COLO668 (cell line): ENCODE measurements around the gene SCN2B.

Experiments
- DNase-seq: peaks from one replicate; lab custom pipeline; 2025; ENCODE audit not compliant: unreplicated experiment; lab: John Stamatoyannopoulos, UW

Gene SCN2B

GRCh38 chr11:118175031-118175992, 1.1 kb downstream of the SCN2B start:
- DNase-seq = no peak

DNA sequence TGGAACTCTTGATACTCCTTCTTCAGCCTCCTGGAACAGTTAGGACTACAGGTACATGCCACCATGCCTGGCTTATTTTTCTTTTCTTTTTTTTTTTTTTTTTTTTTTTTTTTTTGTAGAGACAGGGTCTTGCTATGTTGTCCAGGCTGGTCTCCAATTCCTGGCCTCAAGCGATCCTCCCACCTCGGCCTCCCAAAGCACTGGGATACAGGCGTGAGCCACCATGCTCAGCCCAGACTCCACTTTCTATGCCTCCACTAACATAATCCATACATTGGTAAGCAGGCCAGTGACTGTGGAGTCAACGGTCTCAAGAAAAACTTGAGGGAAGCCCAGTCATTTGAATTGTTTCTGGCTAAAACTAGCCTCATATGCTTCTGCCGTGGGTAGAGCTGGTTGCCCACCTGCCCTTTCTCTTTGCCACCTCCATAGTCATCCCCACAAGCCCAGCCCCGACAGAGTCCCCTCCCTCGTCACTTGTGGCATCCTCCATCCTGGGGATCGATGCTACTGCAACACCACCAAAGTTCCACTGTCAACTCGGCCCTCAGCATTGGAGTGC, 2.4 kb downstream of the SCN2B start:
- no peak for DNase-seq

- DNase-seq = no peak
These were observed 4.1 kb downstream of the SCN2B start for GRCh38 chr11:118172356-118172755.

GRCh38 chr11:118171269-118172062, 5.0 kb downstream of the SCN2B start:
- DNase-seq = peak; percentile 68

GRCh38 chr11:118170882-118171268, 5.6 kb downstream of the SCN2B start:
- peak; percentile 17 for DNase-seq

DNA sequence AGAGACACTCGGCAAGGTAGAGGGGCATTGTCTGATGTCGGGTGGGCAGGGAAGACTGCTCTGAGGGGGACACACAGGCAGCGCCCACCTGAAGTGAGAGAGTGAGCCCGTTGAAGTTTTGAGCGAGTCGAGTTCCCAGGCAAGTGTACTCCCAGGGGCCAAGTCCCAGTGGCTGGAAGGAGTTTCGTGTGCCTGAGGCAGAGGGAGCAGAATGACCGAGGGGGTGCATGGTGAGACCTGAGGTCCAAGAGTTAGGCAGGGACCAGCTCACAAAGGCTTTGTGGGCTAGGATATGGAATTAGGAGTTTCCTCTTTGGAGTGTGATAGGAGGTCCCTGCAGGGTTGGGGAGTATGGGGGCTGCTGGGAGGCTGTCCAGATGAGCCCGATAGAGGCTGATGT, 6.2 kb downstream of the SCN2B start:
- DNase-seq = no peak

- no peak for DNase-seq
These were observed 6.9 kb downstream of the SCN2B start for GRCh38 chr11:118169300-118170140.

DNA sequence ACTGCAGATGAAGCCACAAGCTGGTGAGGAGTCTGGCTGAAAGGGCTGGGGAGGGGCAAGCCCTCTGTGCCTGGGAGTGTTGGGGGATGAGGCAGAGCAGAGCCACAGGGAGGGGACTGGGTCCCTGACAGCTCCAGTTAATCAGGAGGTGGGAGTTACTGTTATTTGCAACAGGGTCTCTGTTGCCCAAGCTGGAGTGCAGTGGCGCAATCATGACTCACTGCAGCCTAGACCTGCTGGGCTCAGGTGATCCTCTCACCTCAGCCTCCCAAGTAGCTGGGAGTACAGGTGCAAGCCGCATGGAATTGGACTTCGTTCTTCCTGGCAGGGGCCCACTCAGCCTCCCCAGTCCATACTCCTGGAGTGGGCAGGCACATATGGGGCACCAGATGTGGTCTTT, 7.7 kb downstream of the SCN2B start:
- DNase-seq = no peak

DNA sequence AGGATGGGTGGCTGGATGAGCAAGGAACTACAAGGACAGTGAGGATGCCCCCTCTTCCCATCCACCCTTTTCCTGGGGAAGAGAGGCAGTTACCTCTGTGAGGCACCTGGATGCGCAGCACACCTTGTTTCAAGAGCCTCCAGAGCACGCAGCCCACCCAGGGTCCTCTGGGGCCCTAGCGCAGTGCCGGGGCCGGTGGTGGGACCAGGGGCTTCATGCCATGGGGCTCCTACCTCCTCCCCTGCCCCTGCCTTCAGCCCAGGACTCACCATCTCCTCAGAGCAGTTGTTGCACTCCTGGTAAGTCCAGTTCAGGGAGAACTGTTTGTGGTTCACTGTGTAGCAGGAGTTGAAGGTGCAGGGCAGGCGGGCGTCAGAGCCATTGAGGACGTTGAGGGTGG, 8.1 kb downstream of the SCN2B start:
- no peak for DNase-seq

- DNase-seq = no peak
These were observed 8.5 kb downstream of the SCN2B start for GRCh38 chr11:118167906-118168305.

DNA sequence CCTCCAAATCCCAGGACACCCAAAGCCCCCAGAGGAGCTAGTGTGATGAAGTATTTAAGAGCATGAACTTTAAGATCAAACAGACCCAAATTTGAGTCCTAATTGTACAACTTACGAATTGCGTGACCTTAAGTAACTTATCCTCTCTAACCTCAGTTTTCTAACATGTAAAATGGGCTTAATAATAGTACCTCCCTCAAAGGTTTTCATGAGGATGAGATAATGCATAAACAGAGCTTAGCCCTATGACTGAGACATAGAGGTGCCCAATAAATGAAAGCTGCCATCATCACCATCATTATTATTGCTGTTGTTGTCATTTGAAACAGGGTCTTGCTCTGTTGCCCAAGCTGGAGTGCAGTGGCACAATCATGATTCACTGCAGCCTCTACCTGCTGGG, 9.2 kb downstream of the SCN2B start:
- DNase-seq = no peak

DNA sequence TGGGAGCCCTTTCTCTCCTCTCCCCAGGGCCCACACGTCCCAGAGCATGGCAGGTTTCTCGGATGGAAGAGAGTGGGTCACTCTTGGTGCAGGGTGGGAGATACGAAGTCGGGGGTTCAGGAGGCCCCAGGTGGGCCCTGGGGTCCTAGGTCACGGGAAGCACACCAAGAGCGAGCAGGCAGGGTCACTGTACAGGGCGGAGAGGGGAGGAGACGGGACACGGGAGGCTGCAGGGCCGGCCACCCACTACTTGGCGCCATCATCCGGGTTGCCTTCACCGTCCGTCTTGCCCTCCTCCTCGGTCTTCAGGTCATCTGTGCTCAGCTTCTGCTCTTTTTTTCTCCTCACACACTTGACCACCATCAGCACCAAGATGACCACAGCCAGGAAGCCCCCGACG, 9.8 kb downstream of the SCN2B start:
- no peak for DNase-seq

DNA sequence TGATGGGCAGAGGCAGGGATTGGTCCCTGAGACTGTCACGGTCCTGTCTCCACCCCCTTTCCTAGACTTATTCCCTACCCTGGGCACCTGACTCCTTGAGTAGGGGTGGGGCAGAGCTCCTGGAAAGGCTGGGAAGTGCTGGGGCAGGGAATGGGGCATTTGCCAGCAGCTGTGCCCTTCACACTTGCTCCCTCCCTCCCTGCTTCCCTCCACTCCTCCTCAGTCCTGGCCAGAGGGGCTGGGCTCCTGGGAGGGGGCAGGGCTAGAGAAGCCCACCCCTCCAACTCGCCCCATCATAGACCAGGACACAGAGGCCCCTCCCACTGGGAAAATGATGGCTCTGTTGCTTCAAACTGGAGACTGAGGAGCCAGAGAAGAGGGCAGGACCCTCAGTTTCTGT, 11.6 kb downstream of the SCN2B start:
- DNase-seq = no peak

DNA sequence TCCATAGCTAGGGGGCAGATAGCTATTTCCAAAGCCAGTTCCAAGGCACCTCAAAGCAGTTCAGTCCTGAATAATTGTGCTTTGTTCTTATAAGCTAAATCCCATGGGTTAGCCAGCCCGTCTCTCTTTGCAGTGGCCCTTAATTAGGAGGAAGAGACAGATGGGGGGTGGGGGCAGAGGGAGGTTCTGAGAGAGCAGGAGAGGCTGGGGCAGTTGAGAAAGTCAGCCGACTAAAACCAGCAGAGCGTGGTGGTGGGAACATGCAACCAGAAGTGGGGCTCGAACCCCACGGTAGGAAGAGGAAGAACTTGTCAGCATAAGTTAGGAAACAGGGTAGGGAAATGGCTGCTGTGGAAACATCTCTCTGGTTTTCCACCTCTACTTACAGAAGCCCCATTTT, 12.9 kb downstream of the SCN2B start:
- DNase-seq = no peak

GRCh38 chr11:118162846-118163245, 13.6 kb downstream of the SCN2B start:
- no peak for DNase-seq

GRCh38 chr11:118161786-118162185, 14.7 kb downstream of the SCN2B start:
- no peak for DNase-seq

DNA sequence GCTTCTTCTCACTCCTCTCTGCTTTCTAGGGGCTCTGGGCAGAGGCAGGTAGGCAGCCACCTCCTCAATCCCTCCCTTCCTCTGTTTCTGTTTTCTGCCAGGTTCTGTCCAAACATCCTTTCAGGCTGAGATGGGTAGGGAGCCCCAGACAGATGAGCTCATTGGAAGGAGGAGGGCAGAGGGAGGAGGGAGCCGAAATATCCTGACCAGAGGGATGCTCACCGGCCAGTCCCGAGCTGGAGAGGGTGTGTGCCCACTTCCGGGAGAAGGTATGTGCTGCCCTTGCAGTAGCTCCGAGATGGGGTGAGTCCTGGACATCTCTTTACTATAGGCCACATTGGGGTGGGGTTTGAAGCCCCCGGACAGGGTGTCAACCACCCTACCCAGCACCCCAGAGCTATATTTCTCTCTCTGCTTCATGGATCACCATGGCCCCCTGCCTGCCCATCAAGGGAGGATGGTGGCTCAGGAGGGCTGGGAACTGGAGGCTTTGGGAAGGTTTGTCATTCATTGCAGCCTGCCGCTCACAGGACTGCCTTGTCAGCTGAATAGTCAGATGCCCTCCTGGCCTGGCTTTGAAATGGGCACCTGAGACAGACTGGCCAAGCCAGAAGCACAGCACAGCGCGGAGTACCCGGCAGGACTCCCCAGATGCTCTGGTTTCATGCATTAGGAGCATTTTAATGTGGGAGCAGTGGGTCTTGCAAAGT, 19.1 kb downstream of the SCN2B start:
- DNase-seq = no peak

DNA sequence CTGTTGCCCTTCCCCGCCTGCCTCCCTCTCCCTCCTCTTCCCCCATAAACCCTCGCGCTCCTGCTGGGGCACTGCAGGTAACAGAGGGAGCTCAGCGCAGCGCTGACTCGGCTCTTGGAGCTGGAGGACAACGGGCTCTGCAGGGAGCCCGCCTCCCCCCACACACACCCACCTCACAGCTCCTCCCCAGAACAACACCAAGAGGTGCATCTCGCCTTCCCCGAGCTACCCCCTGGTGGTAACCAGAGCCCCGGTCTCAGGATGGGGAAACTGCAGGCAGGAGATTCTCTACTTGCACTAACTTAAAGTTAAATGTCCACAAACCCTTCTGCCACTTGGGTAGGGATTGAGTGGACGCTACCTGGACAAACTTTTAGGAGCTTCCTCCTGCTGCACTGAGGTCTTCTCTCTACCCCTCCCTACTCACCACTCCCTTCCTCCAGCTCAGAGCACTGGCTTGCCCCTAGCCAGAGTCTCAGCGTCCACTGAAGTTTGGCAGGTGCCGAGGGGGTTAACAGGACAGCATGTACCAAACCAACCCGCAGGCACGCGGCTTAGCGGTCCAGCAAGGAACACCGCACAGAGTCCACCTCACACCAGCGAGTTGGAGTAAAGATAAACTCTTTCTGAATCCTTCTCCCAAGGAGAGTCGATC, 19.8 kb downstream of the SCN2B start:
- DNase-seq = peak; percentile 10

DNA sequence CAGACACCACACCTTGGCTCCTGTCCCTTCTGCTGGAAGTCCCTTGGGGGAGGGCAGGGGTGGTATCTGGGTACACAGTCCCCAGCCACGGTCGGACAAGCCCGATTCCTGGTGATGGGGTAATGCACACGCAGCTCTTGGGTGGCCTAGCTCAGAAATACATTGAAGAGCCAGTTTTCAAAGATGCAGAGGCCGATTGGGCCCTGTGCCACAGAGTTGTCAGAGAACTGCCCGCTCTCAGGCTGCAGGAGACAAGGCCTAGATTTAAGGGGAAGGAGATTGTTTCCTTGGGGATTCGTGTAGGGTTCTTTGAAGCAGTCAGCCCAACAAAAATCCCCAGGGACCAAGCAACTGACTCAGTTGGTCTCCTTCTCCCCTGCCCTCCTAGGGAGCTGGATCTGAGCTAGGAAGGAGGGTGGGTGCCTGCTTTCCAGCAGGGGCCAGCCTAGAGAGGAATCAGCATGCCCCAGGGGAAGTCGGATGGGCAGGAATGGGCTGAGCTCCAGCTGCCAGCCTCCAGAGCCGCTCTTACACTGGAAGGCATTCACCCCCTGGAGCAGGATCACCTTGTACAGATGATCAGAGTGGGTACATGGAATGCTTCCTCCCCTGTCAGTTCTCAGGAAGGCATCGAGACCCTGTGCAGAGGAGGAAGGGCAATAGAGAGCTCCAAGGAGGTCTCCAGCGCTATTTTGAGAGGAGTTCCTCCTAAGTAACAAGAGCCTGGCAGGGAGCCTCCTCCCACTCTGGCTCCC, 20.5 kb downstream of the SCN2B start:
- no peak for DNase-seq
